BE2C (cell line): Measurements from ENCODE around the gene SEC22C.

Experiments used
- DNase-seq: peaks from one replicate; pipeline ENCODE4 v3.0.0-alpha.2; 2020
- H3K27me3 ChIP-seq: fragments of 250-450 bp; sonication (Bioruptor Pico); 2 replicates; pipeline ENCODE4 v1.5.1; 2020; ENCODE audit warnings: mild to moderate bottlenecking
- H3K36me3 ChIP-seq: fragments of 250-450 bp; sonication (Bioruptor Pico); 2 replicates; pipeline ENCODE4 v1.5.1; 2020; ENCODE audit warnings: mild to moderate bottlenecking
- H3K4me1 ChIP-seq: fragments of 250-450 bp; sonication (Bioruptor Pico); 2 replicates; pipeline ENCODE4 v1.5.1; 2020
- H3K4me3 ChIP-seq: 2 replicates; pipeline ENCODE4 v1.5.1; 2011; ENCODE audit warnings: low read depth, low read length
- H3K9me3 ChIP-seq: fragments of 250-450 bp; sonication (Bioruptor Pico); 2 replicates; pipeline ENCODE4 v1.5.1; 2020
- TF ChIP-seq, protein P1 (sequence below): IDR thresholded peaks from 2 replicates; pipeline ENCODE4 v1.5.1; 2012; ENCODE audit warnings: mild to moderate bottlenecking, low read depth, low read length

The SEC22C gene

DNA sequence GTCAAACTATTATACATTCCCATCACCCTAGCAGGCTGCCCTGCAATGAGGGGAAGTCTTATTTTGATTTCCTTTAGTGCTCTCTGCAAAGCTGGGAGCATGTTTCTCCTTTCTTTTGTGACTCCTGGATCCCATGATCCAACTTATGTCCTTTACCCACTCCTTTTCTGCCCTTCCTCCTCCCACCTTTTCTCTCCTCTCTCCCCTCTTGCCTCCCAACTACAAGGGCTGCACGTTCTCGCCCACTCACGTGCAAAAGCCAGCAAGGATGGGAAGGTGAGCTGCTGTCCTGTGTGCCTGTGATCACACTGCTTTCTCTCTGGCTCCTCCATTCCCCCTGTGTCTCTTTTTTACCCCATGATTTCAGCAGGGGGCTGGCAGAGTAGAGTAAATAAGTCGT is 73.2 kb downstream of the SEC22C start:
- Histone ChIP-seq H3K36me3 (no peaks in the 10 kb centered on the region), H3K4me3 (no peak overlapping the region), H3K9me3 (no peaks in the 10 kb centered on the region), H3K27me3 (no peaks in the 10 kb centered on the region), H3K4me1 (no peaks in the 10 kb centered on the region)
- TF ChIP-seq, protein P1, sequence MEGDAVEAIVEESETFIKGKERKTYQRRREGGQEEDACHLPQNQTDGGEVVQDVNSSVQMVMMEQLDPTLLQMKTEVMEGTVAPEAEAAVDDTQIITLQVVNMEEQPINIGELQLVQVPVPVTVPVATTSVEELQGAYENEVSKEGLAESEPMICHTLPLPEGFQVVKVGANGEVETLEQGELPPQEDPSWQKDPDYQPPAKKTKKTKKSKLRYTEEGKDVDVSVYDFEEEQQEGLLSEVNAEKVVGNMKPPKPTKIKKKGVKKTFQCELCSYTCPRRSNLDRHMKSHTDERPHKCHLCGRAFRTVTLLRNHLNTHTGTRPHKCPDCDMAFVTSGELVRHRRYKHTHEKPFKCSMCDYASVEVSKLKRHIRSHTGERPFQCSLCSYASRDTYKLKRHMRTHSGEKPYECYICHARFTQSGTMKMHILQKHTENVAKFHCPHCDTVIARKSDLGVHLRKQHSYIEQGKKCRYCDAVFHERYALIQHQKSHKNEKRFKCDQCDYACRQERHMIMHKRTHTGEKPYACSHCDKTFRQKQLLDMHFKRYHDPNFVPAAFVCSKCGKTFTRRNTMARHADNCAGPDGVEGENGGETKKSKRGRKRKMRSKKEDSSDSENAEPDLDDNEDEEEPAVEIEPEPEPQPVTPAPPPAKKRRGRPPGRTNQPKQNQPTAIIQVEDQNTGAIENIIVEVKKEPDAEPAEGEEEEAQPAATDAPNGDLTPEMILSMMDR, result no peak
- no peak for DNase-seq

DNA sequence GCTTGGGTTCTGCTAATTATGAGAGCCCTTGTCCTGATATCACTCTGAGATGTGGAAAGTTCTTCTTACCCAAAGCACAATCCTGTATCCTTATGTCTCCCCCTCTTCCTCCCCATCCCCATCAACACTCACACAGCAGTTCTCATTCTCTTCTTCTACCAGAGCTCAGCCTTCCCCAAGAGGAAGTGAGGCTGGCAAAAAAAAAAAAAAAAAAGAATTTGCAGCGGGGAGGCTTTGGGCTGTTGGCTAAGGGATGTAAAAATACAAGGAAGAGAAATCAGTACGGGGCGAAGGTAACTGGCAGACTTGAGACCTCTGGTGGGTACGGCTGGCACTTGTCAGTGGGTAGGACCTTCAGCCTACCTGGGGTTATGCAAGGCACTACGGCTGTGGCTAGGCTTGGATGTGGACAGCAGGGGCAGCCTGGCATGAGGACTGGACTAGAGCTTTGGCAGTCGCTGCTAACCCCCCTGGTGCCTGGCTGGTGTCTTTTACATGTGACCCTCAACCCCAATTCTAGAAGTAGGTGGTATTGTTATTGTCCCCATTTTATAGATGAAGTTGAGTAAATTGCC is 73.9 kb downstream of the SEC22C start:
- DNase-seq, result no peak
- Histone ChIP-seq H3K4me3 (no peak overlapping the region), H3K27me3 (no peaks in the 10 kb centered on the region), H3K9me3 (no peaks in the 10 kb centered on the region), H3K36me3 (no peaks in the 10 kb centered on the region), H3K4me1 (no peaks in the 10 kb centered on the region)
- TF ChIP-seq, protein P1, result no peak

DNA sequence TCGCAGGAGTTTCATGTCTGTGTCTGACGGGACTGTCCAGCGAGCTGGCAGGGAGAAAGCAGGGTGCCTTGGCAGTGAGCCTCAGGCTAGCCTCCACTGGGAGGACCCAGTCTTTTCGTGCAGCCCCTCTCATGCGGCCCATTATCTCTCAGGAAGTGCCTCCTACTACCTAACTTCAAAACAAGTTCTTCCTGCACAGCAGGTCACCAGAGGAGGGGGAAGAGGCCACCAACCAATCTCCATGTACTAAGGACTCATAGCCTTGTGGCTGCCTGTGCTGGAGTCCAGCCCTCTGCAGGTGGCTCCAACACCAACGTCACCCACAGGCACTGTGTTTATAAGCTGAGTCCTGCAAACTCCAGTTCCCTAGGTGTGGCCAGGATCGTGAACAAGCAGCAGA is 74.5 kb downstream of the SEC22C start:
- TF ChIP-seq, protein P1, result no peak
- no peaks in the 10 kb centered on the region; the same call in 1 of the 2 replicates for H3K27me3 ChIP-seq
- DNase-seq, result no peak
- no peaks in the 10 kb centered on the region for H3K9me3 ChIP-seq
- no peaks in the 10 kb centered on the region for H3K36me3 ChIP-seq
- H3K4me3 ChIP-seq, result no peak overlapping the region
- no peaks in the 10 kb centered on the region for H3K4me1 ChIP-seq

DNA sequence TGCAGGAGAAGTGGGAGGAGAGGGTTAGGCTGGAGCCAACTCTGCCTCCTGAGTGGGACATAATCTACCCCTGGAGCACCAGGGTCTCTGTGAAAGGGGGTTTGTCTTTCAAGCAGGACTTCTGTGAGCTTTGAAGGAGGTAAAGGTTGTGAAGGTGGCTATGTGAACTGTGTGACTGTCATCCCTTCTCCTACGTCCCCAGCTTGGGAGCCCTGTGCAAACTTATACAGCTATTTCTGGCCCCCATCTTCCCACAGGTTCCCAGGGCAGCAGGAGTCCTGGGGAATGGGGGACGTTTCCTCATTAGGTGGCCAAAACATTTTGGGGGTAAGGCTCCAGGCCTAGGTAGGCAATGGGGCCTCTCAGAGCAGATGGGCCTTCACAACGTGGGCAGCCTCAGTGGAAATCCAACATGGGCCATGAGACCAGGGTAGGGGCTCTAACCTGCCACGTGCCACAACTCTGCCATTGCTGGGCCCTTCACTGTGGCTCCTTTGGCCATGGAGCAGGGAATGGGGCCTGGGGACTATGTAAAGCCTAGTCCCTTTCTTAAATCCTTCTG is 75.8 kb downstream of the SEC22C start:
- Histone ChIP-seq H3K4me3 (no peak overlapping the region), H3K9me3 (no peaks in the 10 kb centered on the region), H3K4me1 (no peaks in the 10 kb centered on the region), H3K36me3 (no peaks in the 10 kb centered on the region), H3K27me3 (peaks cover 12% of the 10 kb centered on the region)
- TF ChIP-seq, protein P1, result no peak
- no peak for DNase-seq

DNA sequence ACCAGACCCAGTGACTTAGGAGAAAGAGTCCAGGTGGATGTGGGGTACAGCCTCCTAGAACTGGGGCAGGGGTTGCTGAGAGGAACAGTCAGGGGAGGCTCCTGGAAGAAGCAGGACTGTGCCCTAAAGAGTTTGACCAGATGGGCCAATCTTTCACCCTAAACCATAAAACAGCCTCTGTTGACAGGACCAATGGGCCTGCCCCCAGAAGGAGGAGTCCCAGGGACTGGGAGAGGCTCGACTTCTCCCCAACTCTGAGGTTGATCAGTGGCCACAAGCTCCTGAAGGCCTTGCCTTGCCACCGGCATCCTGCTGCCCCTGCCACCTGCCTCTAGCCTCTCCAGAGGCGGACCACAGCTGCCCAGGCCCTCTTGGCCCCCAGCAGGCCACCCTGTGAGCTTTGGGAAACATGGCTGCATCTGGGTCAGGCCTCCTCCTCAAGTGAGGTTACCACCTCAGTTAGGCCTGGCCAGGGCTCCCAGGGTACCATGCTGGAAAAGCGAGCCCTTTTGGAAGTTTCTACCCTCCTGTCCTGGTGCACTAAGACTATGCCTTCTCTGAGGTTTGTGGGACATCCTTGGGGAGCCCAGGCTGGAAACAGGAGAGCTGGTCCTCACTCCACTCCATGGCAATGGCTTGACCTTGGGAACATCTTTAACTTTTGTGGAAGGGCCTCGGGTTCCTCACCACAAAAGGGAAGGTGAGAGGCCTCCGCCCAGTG is 76.5 kb downstream of the SEC22C start:
- TF ChIP-seq, protein P1, result no peak
- Histone ChIP-seq H3K27me3 (peaks cover 17% of the 10 kb centered on the region), H3K36me3 (no peaks in the 10 kb centered on the region), H3K4me1 (no peaks in the 10 kb centered on the region), H3K9me3 (no peaks in the 10 kb centered on the region), H3K4me3 (no peak overlapping the region)
- no peak for DNase-seq
